CD4-positive, alpha-beta T cell treated with Interleukin-15 for 4 hours (primary cell): ENCODE measurements around the gene RWDD3.

Experiments
- DNase-seq: peaks from one replicate; pipeline ENCODE4 v3.0.0-alpha.2; 2020; ENCODE audit warnings: low spot score

RWDD3 gene

GRCh38 chr1:95233737-95234500 lies at the start of gene RWDD3:
TSS of gene RWDD3 (plus strand) at chr1:95234210. CDS start at chr1:95234231, 21 bp downstream.
- DNase-seq, result peak; percentile 92

DNA sequence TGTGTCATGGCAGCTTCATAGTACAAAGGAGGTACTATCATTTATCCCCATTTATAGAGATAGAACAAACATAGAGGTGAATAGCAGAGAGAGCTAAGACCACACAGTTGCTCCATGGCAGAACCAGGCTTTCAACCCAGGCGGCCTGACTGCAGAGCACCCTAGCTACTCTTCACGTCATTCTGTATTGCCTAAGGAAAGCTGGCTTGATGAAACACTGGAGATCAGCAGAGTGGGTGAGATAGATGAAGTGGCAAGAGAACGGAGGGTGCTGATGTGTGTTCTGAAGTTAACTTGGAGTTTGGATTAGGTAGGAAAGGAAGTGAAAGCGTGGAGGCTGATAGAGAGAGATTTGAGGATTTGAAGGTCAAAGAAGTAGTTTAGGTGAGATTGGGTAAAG lies 47.9 kb upstream of the RWDD3 start:
- DNase-seq, result no peak

- DNase-seq, result no peak
Measured at GRCh38 chr1:95193591-95193990, 40.4 kb upstream of the RWDD3 start.

- no peak for DNase-seq
Measured at GRCh38 chr1:95195046-95195445, 39.0 kb upstream of the RWDD3 start.

DNA sequence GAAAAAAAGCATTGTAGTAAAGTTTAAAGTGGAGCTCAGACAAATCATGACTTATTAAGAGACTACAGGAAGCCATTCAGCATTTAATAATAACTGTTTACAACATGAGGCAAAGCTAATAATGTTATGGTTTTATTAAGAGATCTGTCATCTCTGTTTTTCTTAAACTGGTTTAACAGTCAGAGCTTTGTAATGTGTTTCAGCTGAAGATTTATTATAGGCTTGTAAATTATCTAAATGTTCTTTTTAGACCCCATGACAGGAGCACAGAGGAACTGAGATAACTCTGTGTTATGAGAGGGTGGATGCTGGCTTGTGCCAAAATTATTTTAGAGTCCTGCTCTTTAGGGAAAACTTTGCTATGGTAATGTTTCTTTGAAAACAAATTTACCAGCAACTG lies 38.0 kb upstream of the RWDD3 start:
- no peak for DNase-seq

- no peak for DNase-seq
Measured at GRCh38 chr1:95197616-95198252, 36.3 kb upstream of the RWDD3 start.

DNA sequence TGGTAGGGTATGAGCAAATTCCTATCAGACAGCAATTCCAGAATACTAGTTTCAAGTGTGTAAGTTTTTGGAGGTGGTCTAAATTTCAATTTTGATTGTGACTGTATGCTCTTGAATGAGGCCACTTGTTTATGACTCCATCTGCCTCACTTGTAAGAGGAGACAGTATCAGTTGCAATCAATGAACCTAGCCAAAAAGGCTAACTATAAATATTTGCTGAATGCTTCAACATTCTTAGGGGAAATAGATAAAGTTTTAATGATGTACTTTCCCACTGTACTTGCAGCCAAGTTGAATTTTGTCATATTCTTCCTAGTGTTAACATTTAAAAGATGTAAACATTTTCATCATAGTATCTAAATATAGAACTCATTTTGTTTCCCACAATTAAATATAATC lies 32.1 kb upstream of the RWDD3 start:
- no peak for DNase-seq

- DNase-seq, result no peak
Measured at GRCh38 chr1:95203908-95204437, 30.0 kb upstream of the RWDD3 start.

DNA sequence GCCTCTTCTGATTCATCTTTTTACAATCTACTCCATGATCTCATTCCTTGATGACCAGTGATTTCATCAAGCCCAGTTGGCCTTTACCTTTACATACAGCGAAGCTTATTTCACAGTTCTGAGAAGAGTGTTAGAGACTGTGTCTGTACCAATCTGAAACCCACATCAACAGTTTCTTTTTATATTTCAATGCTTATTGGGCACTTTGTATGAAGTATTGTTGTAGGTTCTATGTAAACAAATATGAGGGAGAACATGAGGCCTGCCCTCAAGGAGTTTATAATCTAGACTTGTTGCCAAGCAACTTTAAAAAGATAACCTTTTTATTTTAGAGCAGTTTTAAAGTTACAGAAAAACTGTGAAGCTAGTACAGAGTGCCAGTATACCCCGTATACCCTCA lies 27.5 kb upstream of the RWDD3 start:
- DNase-seq, result no peak

GRCh38 chr1:95207223-95207935 lies 26.6 kb upstream of the RWDD3 start:
- no peak for DNase-seq

DNA sequence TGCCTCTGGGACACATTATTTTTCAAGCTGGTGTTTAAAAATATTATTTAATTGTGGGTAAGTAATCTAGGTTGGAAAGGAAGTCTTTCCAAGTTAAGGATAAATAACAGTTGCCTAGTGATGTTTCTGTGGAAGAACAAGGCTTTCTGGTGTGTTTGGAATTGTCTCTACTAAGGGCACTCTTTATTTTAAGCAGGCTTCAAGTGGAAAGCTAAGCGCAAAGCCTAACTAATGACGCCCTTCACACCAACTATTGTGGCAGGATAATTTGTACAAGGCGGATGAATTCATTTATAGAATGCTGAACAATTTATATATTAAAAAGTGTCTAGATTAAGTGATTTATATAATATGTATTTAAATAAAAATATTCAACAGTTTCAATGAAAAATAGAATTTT lies 25.1 kb upstream of the RWDD3 start:
- DNase-seq, result no peak

GRCh38 chr1:95209291-95209690 lies 24.7 kb upstream of the RWDD3 start:
- DNase-seq, result no peak

GRCh38 chr1:95216292-95216990 lies 17.6 kb upstream of the RWDD3 start:
- peak; percentile 7 for DNase-seq

DNA sequence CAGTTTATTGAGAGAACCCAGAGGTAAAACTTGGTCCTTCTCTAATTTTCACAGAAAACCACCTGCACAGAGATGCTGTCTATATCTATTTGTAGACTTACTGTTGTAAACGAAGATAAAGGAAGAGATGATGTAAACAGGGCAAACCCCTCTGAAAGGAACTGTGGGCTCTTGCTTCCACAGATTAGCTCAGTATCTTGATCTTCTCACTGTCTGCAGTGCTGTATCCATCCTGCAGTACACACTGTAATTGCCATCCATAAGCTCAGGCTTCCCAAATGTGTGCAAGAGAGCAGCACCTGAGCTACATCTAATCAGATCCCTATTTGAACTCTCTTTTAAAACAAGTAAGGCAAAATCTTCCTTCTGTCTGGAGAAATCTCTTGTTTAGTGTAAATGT lies 16.6 kb upstream of the RWDD3 start:
- DNase-seq, result no peak

GRCh38 chr1:95219407-95219806 lies 14.6 kb upstream of the RWDD3 start:
- no peak for DNase-seq

DNA sequence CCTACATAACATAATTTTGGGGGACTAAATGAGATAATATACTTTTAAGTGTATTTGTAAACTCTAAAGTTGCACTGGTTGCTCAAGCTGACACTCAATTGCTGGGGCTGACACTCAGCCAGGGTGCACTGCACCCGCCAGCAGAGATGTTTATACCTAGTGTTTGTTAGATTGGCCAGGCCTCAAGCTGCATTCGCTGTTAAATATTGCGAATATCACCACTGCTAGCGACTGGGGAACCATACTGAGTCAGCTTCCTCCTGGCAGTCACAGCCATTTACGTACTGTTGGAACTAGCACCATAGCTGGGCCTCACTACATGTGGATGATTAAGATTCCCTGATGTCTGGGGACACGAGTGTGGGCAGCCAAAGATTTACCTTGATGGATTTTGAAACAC lies 12.7 kb upstream of the RWDD3 start:
- DNase-seq, result no peak

- DNase-seq, result no peak
Measured at GRCh38 chr1:95222629-95223028, 11.4 kb upstream of the RWDD3 start.

DNA sequence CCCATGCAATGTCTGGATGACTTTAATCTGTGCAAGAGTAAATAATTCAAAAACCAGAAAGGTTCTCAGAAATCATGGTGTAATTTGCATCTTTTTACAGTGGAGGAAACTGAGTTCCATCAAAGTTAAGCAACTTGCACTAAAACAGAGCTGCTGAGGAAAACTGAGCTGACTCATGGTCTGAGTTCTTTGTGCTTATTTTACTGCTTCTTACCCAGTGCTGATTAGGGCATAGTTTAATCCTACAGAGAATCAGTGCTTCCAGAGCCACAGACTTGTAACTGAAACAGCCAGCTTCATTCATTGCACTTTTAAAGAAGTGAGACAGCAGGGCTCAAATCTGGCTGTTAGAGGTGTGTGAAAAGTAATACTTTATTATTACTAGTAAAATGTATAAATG lies 10.9 kb upstream of the RWDD3 start:
- DNase-seq, result no peak

- DNase-seq, result no peak
Measured at GRCh38 chr1:95226781-95227660, 7.0 kb upstream of the RWDD3 start.

DNA sequence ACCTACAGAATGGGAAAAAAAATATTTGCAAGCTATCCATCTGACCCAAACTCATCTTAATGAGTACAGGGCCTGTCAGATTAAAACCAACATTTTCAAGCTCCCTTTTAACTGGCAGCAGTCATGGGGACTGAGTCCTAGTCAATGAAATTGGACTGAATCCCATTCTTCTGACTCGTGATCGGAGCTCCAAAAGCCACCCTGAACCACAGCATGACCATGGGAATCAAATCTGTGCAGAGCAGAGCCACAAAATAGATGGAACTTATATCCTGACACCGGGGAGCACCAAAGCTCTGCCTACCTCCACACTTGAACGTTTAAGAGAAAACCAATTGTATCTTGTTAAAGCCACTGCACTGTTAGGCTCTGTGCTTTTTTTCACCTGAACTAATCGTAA lies 5.0 kb upstream of the RWDD3 start:
- no peak for DNase-seq

GRCh38 chr1:95229706-95230105 lies 4.3 kb upstream of the RWDD3 start:
- DNase-seq, result no peak
